WTC11 (cell line): ENCODE data around the gene CHAT. TPM values are rescaled to one million over a fixed set of nuclear protein-coding genes. Genes with fewer than 3 reads are reported as not detected.

Experiments
- ATAC-seq: fragments of 200-7000 bp; cut with Tn5 transposase; 2 replicates; pipeline ENCODE4 v1.10.0; 2021; ENCODE audit warnings: mild to moderate bottlenecking, moderate library complexity
- CTCF ChIA-PET: fragments of 300-600 bp; sonication (Branson Sonifier 250); formaldehyde crosslinking; loops from one replicate; lab custom pipeline; 2021; ENCODE audit warnings: antibody characterized with exemption; lab: Charles Lee
- POLR2A ChIA-PET: fragments of 350-600 bp; sonication (Branson Sonifier 250); formaldehyde crosslinking; loops from one replicate; lab custom pipeline; 2021; ENCODE audit warnings: antibody characterized with exemption; lab: Charles Lee
- DNase-seq: peaks from one replicate; pipeline ENCODE4 v3.0.0; 2021; ENCODE audit warnings: low spot score
- H3K27ac Mint-ChIP-seq: 2 replicates; pipeline ENCODE4 v1.8.0; 2021; ENCODE audit warnings: mixed read lengths
- H3K27me3 Mint-ChIP-seq: 2 replicates; pipeline ENCODE4 v1.8.0; 2021; ENCODE audit warnings: low read depth, mild to moderate bottlenecking, moderate library complexity, mixed read lengths
- H3K36me3 Mint-ChIP-seq: 2 replicates; pipeline ENCODE4 v1.8.0; 2021; ENCODE audit warnings: mixed read lengths
- H3K4me1 Mint-ChIP-seq: 2 replicates; pipeline ENCODE4 v1.8.0; 2022; ENCODE audit warnings: mixed read lengths
- H3K4me3 Mint-ChIP-seq: 2 replicates; pipeline ENCODE4 v1.8.0; 2021; ENCODE audit warnings: mild to moderate bottlenecking, moderate library complexity, mixed read lengths
- H3K9me3 Mint-ChIP-seq: 2 replicates; pipeline ENCODE4 v1.8.0; 2021; ENCODE audit warnings: mixed read lengths
- CBFB ChIP-seq: sonication (generic); formaldehyde crosslinking; IDR thresholded peaks from 2 replicates; pipeline ENCODE4 v1.8.1; 2022; ENCODE audit warnings: mild to moderate bottlenecking, low read depth, missing genetic modification reagents
- CREM ChIP-seq: sonication (generic); formaldehyde crosslinking; IDR thresholded peaks from 2 replicates; pipeline ENCODE4 v1.8.1; 2022; ENCODE audit warnings: mild to moderate bottlenecking, missing genetic modification reagents, moderate library complexity
- EMX1 ChIP-seq: fragments of 250-450 bp; sonication (Bioruptor Pico); IDR thresholded peaks from 2 replicates; pipeline ENCODE4 v1.8.0; 2021; ENCODE audit warnings: mild to moderate bottlenecking
- ESRRA ChIP-seq: sonication (generic); formaldehyde crosslinking; IDR thresholded peaks from 2 replicates; pipeline ENCODE4 v1.8.1; 2022; ENCODE audit warnings: mild to moderate bottlenecking, missing genetic modification reagents, borderline replicate concordance
- FOXJ3 ChIP-seq: sonication (generic); formaldehyde crosslinking; IDR thresholded peaks from 2 replicates; pipeline ENCODE4 v1.9.0; 2021; ENCODE audit warnings: missing genetic modification reagents, mild to moderate bottlenecking, borderline replicate concordance
- FOXK1 ChIP-seq: sonication (generic); formaldehyde crosslinking; IDR thresholded peaks from 2 replicates; pipeline ENCODE4 v1.8.0; 2022; ENCODE audit warnings: mild to moderate bottlenecking, moderate library complexity, missing genetic modification reagents
- KAT7 ChIP-seq: sonication (generic); formaldehyde crosslinking; IDR thresholded peaks from 2 replicates; pipeline ENCODE4 v1.8.1; 2023; ENCODE audit warnings: missing genetic modification reagents, mild to moderate bottlenecking, borderline replicate concordance
- MXD4 ChIP-seq: fragments of 250-450 bp; sonication (Bioruptor Pico); IDR thresholded peaks from 2 replicates; pipeline ENCODE4 v1.8.0; 2021; ENCODE audit warnings: mild to moderate bottlenecking, moderate library complexity, borderline replicate concordance
- NFE2L1 ChIP-seq: sonication (generic); formaldehyde crosslinking; IDR thresholded peaks from 2 replicates; pipeline ENCODE4 v1.8.1; 2023; ENCODE audit warnings: missing genetic modification reagents
- NR3C1 ChIP-seq: sonication (generic); formaldehyde crosslinking; conservative IDR thresholded peaks from 2 replicates; pipeline ENCODE4 v1.8.1; 2023; ENCODE audit warnings: low read depth, mild to moderate bottlenecking, missing genetic modification reagents
- SOX15 ChIP-seq: fragments of 250-450 bp; sonication (Bioruptor Pico); IDR thresholded peaks from 2 replicates; pipeline ENCODE4 v1.9.0; 2021; ENCODE audit warnings: mild to moderate bottlenecking
- SP1 ChIP-seq: sonication (generic); formaldehyde crosslinking; conservative IDR thresholded peaks from 2 replicates; pipeline ENCODE4 v1.8.1; 2022; ENCODE audit warnings: missing genetic modification reagents
- TP53 ChIP-seq: sonication (generic); formaldehyde crosslinking; IDR thresholded peaks from 2 replicates; pipeline ENCODE4 v1.8.1; 2023; ENCODE audit warnings: mild to moderate bottlenecking, missing genetic modification reagents
- ZBTB21 ChIP-seq: sonication (generic); formaldehyde crosslinking; IDR thresholded peaks from 2 replicates; pipeline ENCODE4 v1.8.1; 2023; ENCODE audit warnings: mild to moderate bottlenecking, missing genetic modification reagents, borderline replicate concordance
- ZNF121 ChIP-seq: sonication (generic); formaldehyde crosslinking; IDR thresholded peaks from 2 replicates; pipeline ENCODE4 v1.8.0; 2023; ENCODE audit warnings: missing genetic modification reagents
- ZNF232 ChIP-seq: sonication (generic); formaldehyde crosslinking; IDR thresholded peaks from 2 replicates; pipeline ENCODE4 v1.8.0; 2022; ENCODE audit warnings: mild to moderate bottlenecking, missing genetic modification reagents
- ZNF317 ChIP-seq: sonication (generic); formaldehyde crosslinking; IDR thresholded peaks from 2 replicates; pipeline ENCODE4 v1.8.1; 2023; ENCODE audit warnings: low read depth, mild to moderate bottlenecking, moderate library complexity, missing genetic modification reagents, borderline replicate concordance
- ZNF396 ChIP-seq: fragments of 250-450 bp; sonication (Bioruptor Pico); IDR thresholded peaks from 2 replicates; pipeline ENCODE4 v1.8.0; 2021; ENCODE audit warnings: mild to moderate bottlenecking, moderate library complexity, borderline replicate concordance
- total RNA-seq: library from RNA; stranded (reverse); gene quantifications from 3 replicates; pipeline ENCODE4 v1.2.3, GENCODE V29; 2021
- TF ChIP-seq, protein P1 (sequence below): sonication (generic); formaldehyde crosslinking; IDR thresholded peaks from 2 replicates; pipeline ENCODE4 v1.8.1; 2023; ENCODE audit warnings: mild to moderate bottlenecking, missing genetic modification reagents
- TF ChIP-seq, protein P2 (sequence below): sonication (generic); formaldehyde crosslinking; conservative IDR thresholded peaks from 2 replicates; pipeline ENCODE4 v1.8.1; 2022; ENCODE audit warnings: mild to moderate bottlenecking, missing genetic modification reagents
- TF ChIP-seq, protein P3 (sequence below): sonication (generic); formaldehyde crosslinking; IDR thresholded peaks from 2 replicates; pipeline ENCODE4 v1.8.0; 2023; ENCODE audit warnings: missing genetic modification reagents
- TF ChIP-seq, protein P4 (sequence below): sonication (generic); formaldehyde crosslinking; IDR thresholded peaks from 2 replicates; pipeline ENCODE4 v1.8.1; 2023; ENCODE audit warnings: mild to moderate bottlenecking, missing genetic modification reagents
- TF ChIP-seq, protein P5 (sequence below): sonication (generic); formaldehyde crosslinking; IDR thresholded peaks from 2 replicates; pipeline ENCODE4 v1.8.1; 2022; ENCODE audit warnings: missing genetic modification reagents, borderline replicate concordance
- TF ChIP-seq, protein P6 (sequence below): fragments of 250-450 bp; sonication (Bioruptor Pico); IDR thresholded peaks from 2 replicates; pipeline ENCODE4 v2.1.2; 2022; ENCODE audit warnings: mild to moderate bottlenecking, moderate library complexity
- TF ChIP-seq, protein P7 (sequence below): fragments of 250-450 bp; sonication (Bioruptor Pico); conservative IDR thresholded peaks from 2 replicates; pipeline ENCODE4 v1.9.0; 2021; ENCODE audit warnings: mild to moderate bottlenecking

The CHAT gene
- total RNA-seq, 1 experiment from 2014 or later, result not detected

DNA sequence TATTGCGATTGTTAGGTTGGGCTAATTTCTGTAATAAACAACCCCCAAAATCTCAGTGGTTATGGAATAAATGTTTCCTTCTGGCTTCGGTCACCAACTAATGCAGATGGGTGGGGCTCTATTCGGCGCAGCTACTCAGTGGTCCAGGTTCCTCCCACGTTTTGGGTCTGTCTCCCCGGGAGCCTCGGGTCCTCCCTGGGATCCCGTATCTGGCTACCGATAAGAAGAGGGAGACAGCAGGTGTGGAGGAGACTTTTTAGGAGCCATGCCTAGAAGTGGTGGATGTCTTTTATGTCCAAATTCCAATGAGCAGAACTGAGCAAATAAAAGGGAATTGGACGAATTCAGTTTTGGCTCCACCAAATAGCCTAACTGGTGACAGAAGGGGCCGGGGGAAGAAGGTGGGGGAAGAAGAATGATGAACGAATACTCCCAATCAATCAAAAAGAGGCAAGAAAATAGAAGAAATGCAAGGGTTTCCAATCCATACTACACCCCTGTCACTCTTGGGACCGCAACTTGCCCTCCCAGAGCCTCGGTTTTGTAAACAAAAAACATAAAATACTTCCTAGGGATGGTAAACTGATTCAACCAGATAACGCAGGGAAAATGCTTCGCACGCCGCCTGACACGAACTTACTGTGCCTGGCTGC is 65.1 kb downstream of the CHAT start (continued):
- TF ChIP-seq, protein P1, sequence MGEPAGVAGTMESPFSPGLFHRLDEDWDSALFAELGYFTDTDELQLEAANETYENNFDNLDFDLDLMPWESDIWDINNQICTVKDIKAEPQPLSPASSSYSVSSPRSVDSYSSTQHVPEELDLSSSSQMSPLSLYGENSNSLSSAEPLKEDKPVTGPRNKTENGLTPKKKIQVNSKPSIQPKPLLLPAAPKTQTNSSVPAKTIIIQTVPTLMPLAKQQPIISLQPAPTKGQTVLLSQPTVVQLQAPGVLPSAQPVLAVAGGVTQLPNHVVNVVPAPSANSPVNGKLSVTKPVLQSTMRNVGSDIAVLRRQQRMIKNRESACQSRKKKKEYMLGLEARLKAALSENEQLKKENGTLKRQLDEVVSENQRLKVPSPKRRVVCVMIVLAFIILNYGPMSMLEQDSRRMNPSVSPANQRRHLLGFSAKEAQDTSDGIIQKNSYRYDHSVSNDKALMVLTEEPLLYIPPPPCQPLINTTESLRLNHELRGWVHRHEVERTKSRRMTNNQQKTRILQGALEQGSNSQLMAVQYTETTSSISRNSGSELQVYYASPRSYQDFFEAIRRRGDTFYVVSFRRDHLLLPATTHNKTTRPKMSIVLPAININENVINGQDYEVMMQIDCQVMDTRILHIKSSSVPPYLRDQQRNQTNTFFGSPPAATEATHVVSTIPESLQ (CRISPR knock-in tag), result no peak

DNA sequence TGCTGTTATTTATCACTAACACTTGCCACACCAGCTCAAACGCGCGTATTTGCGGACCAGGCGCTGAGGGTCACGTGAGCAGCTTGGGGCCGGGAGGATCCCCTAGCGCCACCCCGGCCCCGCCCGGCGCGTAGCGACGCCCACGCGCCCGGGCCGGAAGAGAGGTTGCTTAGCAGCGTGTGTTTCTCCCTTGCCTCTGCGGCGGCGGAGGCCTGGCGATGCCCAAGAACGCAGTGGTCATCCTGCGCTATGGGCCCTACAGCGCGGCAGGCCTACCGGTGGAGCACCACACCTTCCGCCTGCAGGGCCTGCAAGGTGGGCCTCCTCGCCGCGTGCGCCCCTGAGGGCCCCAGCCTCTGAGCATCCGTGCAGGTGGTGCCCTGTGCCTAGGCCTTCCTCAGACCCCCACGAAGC is 65.7 kb downstream of the CHAT start, which contains the start of gene C10orf53:
Gene C10orf53 (plus strand): TSS at position 172 of the 414 bp plus-strand sequence. CDS start 47 bp downstream, at position 219.
- Mint-ChIP-seq H3K4me1 (0 out of 2 replicates have a peak, but pooled peaks cover 6% of the 10 kb centered on the region), H3K27me3 (peaks cover 97% of the 10 kb centered on the region), H3K9me3 (peaks cover 35% of the 10 kb centered on the region), H3K27ac (no peak within 1 kb of the TSS), H3K4me3 (peak within 1 kb of the TSS; percentile 70), H3K36me3 (peaks cover 4% of the 10 kb centered on the region)
- POLR2A ChIA-PET, result interaction anchor here (0.6 to 1.6 kb wide), 3 partner anchors 10 to 15 kb away, joined by 3 to 4 read pairs (median 3); no protein-coding TSS in a partner anchor
- peak; percentile 99 for ATAC-seq
- peak; percentile 78 for DNase-seq
- CTCF ChIA-PET, result interaction anchor here (1.0 to 1.6 kb wide), 2 partner anchors 11 to 271 kb away, joined by 4 to 11 read pairs; no protein-coding TSS in a partner anchor
- TF ChIP-seq NFE2L1, result peak; percentile 24; the same call in 1 of the 2 replicates
- TF ChIP-seq KAT7 (CRISPR knock-in tag), result no peak
- no peak for TF ChIP-seq ZBTB21
- TF ChIP-seq CBFB (CRISPR knock-in tag), result no peak
- no peak for TF ChIP-seq ZNF396 (CRISPR knock-in tag)
- peak; percentile 53; the same call in 1 of the 2 replicates for TF ChIP-seq ZNF317
- no peak for TF ChIP-seq ESRRA
- no peak for TF ChIP-seq FOXJ3 (CRISPR knock-in tag)
- no peak for TF ChIP-seq MXD4 (CRISPR knock-in tag)
- TF ChIP-seq, protein P2, sequence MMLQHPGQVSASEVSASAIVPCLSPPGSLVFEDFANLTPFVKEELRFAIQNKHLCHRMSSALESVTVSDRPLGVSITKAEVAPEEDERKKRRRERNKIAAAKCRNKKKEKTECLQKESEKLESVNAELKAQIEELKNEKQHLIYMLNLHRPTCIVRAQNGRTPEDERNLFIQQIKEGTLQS (CRISPR knock-in tag), result no peak
- peak; percentile 81; the same call in 1 of the 2 replicates for TF ChIP-seq FOXK1 (CRISPR knock-in tag)
- TF ChIP-seq, protein P3, sequence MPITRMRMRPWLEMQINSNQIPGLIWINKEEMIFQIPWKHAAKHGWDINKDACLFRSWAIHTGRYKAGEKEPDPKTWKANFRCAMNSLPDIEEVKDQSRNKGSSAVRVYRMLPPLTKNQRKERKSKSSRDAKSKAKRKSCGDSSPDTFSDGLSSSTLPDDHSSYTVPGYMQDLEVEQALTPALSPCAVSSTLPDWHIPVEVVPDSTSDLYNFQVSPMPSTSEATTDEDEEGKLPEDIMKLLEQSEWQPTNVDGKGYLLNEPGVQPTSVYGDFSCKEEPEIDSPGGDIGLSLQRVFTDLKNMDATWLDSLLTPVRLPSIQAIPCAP (CRISPR knock-in tag), result 0 out of 2 replicates have a peak, but pooled peaks have one; percentile 74
- TF ChIP-seq TP53 (CRISPR knock-in tag), result no peak
- TF ChIP-seq, protein P4, sequence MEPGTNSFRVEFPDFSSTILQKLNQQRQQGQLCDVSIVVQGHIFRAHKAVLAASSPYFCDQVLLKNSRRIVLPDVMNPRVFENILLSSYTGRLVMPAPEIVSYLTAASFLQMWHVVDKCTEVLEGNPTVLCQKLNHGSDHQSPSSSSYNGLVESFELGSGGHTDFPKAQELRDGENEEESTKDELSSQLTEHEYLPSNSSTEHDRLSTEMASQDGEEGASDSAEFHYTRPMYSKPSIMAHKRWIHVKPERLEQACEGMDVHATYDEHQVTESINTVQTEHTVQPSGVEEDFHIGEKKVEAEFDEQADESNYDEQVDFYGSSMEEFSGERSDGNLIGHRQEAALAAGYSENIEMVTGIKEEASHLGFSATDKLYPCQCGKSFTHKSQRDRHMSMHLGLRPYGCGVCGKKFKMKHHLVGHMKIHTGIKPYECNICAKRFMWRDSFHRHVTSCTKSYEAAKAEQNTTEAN (CRISPR knock-in tag), result no peak
- no peak; the same call in 1 of the 2 replicates for TF ChIP-seq CREM (CRISPR knock-in tag)
- no peak for TF ChIP-seq NR3C1 (CRISPR knock-in tag)
- TF ChIP-seq, protein P5, sequence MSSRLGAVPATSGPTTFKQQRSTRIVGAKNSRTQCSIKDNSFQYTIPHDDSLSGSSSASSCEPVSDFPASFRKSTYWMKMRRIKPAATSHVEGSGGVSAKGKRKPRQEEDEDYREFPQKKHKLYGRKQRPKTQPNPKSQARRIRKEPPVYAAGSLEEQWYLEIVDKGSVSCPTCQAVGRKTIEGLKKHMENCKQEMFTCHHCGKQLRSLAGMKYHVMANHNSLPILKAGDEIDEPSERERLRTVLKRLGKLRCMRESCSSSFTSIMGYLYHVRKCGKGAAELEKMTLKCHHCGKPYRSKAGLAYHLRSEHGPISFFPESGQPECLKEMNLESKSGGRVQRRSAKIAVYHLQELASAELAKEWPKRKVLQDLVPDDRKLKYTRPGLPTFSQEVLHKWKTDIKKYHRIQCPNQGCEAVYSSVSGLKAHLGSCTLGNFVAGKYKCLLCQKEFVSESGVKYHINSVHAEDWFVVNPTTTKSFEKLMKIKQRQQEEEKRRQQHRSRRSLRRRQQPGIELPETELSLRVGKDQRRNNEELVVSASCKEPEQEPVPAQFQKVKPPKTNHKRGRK (CRISPR knock-in tag), result no peak
- TF ChIP-seq ZNF121 (CRISPR knock-in tag), result no peak
- TF ChIP-seq EMX1, result no peak
- peak; percentile 83; the same call in 1 of the 2 replicates for TF ChIP-seq SP1
- no peak for TF ChIP-seq ZNF232 (CRISPR knock-in tag)
- TF ChIP-seq SOX15 (CRISPR knock-in tag), result no peak
- TF ChIP-seq, protein P6, sequence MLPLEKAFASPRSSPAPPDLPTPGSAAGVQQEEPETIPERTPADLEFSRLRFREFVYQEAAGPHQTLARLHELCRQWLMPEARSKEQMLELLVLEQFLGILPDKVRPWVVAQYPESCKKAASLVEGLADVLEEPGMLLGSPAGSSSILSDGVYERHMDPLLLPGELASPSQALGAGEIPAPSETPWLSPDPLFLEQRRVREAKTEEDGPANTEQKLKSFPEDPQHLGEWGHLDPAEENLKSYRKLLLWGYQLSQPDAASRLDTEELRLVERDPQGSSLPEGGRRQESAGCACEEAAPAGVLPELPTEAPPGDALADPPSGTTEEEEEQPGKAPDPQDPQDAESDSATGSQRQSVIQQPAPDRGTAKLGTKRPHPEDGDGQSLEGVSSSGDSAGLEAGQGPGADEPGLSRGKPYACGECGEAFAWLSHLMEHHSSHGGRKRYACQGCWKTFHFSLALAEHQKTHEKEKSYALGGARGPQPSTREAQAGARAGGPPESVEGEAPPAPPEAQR (CRISPR knock-in tag), result no peak
- TF ChIP-seq, protein P7, sequence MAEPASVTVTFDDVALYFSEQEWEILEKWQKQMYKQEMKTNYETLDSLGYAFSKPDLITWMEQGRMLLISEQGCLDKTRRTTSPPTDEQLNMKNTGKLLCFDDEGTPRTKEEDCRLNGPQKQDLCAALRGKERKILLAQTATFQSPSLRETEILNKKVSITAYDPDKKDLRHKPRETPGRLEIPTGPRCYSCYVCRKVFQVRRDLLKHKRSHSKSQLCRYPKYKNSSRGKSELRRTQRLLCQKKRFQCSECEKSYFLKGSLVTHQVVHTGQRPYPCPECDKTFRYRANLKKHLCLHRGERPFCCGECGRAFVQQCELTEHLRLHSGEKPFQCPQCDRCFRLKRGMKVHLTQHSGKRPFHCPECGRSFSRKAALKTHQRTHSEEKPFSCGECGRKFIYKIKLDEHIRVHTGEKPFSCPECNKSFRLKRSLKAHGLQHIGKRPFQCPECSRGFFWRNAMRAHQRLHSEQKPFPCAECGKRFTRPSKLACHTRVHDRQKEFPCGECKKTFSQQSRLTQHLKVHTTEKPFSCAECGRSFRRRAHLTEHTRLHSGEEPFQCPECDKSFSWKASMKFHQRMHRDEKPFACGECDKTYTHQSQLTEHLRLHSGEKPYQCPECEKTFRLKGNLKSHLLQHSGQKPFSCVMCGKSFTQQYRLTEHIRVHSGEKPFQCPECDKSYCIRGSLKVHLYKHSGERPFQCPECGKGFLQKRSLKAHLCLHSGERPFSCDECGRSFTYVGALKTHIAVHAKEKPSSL, result no peak
